NCI-H2196 (cell line): Measurements from ENCODE around the gene TAB3.

ENCODE experiments used
- DNase-seq: peaks from one replicate; lab custom pipeline; 2025; ENCODE audit not compliant: unreplicated experiment; lab: John Stamatoyannopoulos, UW

Gene TAB3

DNA sequence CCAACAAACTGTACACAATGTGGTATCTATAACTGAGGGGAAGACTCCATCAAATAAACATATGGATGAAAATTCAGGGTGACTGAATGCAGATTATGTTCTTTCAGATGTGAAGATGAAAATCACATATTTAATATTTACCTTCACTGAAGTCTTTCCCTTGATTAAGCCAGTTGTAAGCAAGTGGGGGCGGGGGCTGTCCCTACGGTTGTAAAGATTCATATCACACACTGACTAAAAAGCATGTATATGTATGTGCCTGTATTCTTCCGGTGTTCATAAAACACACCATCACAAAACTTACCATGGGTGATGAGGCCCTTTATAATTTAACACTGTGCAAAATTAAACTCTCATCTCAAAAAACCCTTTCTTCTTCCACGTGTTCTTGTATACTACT, 1.3 kb downstream of the TAB3 start:
- no peak for DNase-seq

DNA sequence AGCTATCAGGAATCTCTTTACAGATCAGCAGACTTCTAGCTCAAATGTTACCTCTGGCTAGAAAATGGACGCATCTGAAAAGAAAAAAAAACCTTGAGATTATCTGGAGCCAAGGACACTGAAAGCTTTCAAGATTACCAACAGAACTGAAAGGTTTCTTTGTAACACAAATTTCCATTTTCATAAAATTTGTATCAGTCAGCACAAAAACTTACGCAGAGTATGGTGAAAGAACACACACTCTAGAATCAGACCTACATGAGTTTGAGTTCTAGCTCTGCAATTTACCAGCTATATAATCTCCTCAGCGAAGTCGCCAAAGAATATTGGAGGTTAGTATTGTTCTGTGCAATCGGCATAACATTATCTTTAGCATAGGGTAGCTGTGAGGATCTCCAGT, 1.8 kb downstream of the TAB3 start:
- DNase-seq: no peak

DNA sequence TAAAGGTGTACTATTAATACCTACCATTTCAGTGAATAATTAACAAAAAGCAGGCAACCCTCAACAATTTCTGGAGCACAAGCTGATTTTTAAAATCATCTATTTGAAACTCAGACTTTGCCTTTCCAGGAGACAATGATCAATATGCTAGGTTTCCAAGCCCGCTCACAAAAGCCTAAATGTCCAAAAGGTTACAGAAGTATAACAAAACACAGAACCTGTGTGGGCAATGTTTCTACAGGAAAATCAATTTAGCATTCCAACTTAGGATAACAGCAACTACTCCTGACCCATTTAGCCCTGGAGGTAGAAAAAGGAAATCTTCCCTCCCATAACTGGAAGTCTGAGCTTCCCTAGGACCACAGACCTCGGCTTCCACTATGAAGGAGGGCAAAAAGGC, 3.9 kb downstream of the TAB3 start:
- DNase-seq: no peak

DNA sequence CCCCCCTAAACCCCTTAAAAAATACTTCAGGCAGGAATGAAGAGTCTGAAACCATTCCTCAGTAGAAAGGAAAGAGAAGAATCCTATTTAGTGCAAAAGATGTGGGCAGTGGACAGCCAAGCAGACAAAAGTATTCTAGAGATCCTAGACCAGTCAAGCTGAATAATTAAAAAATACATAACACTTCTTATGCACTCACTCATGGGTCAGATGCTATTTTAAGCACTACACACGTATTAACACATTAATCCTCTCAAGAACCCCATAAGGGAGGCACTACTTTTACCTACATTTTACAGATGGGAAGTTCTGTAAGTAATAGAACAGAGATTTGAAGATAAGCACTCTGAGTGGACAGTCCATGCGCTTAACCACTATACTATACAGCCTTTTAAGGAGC, 5.9 kb downstream of the TAB3 start:
- no peak for DNase-seq

DNA sequence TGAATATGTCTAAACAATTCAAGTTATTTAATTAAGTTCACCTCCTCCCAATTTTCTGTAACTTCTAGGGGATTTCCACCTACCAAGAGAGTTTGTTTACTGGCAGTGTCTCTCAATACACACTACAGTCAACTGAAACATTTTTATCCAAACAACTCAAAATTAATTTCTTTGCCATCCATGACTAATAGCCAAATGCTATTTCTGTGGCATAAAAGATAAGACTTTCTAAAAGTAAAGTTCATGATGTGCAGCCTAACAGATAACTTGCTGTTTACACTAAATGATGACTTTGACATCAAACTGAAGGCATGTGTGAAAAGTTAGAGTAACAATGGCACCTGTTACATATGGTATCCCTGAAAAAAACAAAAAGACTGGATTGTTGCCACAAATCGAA, 7.3 kb downstream of the TAB3 start:
- no peak for DNase-seq

DNA sequence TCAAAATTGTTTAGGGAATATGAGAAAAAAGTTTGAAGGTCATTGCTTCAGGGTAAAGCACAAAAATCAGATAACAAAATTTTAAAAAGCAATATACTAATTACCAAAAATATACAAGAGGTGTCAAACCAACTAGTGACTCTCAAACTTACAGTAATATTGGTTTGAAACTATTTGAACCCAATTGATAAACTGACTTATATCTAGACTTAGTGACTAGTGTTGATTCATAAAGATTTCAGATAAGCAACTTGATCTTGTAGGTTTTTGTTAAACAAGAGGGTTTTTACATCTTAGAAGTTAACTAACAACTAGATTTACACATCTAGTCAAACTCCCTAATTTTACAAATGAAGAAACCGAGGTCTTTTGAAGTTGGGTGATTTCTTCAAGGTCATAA, 7.7 kb downstream of the TAB3 start:
- no peak for DNase-seq

DNA sequence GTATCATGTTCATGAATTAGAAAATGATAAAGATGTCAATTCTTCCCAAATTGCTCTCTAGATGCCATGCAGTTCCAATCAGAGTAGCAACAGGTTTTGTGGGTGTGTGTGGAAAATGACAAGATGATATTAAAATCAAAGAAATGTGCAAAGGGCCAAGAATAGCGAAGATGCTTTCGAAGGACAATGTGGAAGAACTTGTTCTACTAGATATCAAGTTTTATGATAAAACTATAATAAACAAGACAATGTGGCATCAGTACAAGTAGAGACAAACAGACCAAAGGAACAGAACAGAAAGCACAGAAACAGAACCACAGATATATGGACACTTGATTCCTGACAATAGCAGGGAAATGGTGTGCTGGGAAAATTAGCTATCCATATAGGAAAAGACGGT, 9.0 kb downstream of the TAB3 start:
- no peak for DNase-seq

DNA sequence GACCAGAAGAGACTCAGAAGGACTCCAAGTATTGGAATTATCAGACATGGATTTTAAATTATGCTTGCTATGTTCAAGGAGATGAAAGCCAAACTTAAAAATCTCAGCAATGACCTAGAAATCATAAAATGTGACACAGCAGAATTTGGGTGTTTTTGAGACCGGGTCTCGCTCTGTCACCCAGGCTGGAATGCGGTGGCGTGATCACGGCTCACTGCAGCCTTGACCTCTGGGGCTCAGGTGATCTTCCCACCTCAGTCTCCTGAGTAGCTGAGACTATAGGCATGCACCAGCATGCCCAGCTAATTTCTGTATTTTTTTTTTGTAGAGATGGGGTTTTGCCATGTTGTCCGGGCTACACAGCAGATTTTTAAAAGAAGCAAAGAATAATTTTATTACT, 12.7 kb downstream of the TAB3 start:
- no peak for DNase-seq

DNA sequence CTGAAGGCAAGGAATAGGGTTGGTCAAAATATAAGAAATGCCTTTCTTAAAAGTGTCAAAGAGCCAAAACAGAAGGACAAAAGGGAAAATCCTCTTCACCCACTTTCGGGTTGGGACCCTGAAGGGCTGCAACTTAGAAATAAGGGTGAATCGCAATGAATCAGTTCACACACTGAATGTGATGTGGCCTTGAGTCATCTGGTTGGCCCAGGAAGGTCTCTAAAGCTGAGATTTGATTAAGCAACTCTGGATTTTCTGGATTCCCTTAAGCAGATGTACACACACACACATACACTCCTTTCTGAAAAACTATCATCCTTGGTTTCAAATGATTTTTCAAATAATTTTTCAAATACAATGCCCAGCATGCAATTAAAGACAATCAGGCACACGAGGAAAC, 13.1 kb downstream of the TAB3 start:
- DNase-seq: no peak

DNA sequence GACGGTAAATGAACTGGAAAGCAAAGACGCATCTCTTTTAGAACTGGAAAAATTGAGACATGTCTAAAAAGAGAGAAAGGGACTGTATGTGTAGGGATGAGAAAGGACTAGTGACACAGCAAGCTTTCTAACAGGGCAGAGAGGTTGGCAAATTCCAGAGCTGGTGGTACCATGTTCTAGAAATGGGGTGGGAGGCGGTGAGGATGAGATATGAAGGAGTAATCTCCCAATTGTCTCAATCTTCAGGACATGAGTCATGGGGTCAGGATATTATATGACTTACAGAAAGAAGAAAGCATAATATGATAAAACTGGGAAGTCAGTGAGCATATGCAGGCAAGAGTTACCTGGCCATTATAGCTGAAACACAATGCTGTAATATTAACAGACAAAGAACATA, 14.2 kb downstream of the TAB3 start:
- no peak for DNase-seq

DNA sequence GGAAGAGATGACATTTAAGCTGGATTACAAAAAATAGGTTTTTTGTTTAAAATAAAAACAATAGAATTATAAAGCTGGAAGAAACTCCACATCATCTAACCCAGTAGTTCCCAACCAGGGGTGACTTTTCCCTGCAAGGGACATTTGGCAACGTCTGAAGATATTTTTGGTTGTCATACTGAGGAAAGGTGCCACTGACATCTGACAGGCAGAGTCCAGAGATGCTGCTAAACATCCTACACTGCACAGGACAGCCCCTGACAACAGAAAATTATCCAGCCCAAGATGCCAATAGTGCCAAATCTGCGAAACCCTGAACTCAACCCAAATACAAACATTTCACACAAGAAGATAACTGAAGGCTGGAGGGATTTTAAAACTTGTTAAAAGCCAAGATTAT, 18.5 kb downstream of the TAB3 start:
- DNase-seq: no peak

DNA sequence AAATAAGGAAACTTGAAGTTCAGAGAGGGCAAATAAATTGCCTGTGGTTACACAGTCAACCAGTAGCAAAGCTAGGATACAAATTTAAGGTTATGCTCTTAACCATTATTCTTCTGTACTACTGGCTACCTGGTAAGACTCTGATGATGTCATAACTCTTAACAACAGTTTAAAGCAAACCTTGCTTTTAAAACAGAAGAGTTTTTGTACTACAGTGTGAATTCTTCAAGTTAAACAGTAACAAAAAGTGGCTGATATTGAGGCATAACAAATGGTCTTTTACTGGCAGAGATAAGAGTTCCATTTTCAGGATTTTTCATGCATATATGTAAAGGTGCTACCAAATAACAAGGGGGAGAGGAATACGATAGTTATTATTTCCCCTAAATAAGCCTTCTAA, 23.4 kb downstream of the TAB3 start:
- DNase-seq: no peak

DNA sequence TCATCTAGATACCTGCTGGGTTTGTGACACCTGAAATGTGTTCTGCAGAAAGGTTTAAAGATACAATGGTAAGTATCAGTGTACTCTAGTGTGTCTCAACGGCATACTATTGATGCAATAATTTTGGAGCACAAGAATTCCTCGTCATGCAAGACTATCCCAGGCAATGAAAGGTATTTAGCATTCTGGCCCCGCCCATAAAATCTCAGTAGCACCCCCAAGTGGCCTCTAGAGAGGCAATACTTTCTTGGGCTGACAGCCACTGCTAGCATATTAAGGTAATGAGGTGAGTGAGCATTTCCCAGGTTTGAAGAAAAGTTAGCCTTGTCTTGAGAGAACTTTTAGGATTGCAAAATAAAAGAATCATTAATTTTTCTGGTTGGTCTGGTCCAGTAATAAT, 24.0 kb downstream of the TAB3 start:
- DNase-seq: no peak

DNA sequence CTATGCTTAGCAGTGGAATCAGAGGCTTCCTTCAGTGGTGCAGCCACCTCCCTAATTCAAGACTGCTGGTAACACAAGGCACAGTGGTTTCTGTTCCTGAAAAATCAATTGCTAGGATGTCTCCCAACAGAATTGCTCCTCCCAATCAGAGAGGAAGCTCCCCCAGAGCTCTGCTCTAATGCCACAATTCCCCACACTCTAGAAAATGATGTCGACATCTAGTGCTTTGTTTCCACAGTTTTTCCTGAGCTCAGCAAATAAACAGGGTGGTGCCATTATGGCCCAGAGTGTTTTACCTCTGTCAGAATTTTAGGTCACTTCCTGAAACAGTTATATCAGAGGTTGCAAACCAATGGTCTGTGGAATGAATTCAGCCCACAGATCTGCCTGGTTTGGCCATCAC, 24.7 kb downstream of the TAB3 start:
- DNase-seq: no peak

DNA sequence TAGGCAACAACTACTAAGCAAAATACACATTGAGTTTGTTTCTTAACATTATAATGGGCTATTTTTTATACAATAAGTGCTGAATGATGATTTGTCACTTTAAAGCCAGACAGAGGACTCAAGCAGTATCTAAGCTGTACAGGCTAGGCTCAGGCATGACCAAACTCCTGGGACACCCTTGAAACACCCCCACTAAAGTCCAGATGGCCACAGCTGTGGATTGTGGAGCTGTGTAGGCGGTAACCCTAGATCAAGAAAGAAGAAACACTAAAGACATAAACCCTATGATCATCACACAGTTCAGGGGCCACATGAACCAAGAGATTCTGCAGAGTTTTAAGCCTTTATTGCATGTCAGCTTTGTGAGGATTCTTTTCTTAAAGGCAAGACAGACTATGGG, 25.1 kb downstream of the TAB3 start:
- DNase-seq: no peak

DNA sequence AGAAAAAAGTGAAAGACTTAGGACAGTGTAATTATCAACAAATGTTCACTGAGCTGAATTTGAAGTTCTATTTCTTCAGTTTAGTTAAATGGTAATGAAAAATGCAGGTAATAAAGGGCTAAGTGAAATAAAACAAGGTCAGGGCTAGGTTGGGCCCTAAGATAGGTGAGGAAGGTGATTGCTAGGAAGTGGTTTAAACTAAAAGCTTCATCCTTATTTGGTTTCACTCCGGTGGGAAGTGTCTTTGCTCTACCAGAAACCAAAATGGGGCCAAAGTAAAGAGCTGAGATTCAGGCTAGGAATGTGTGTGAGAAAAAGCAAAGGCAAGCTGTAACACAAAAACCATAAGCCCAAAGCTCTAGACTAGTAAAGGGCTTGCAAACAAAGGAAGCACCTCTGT, 31.0 kb downstream of the TAB3 start:
- no peak for DNase-seq

DNA sequence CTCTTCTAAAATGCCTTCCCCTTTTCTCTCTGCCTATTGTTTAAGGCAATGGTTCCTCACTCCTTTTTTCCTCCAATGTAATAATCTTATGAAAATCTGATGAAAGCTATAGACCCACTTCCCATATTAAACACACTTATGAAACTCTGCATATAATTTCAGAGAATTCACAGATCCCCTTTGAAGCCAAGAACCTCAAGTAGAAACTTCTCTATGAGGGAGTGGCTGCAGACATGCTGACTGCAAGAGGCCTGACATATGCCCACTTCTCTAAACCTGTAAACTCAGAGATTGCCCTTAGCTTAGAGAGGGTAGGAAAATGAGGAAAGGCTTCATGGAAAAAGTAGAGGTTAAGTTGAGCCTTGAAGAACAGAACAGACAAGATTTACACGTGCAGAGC, 37.6 kb downstream of the TAB3 start:
- DNase-seq: no peak

DNA sequence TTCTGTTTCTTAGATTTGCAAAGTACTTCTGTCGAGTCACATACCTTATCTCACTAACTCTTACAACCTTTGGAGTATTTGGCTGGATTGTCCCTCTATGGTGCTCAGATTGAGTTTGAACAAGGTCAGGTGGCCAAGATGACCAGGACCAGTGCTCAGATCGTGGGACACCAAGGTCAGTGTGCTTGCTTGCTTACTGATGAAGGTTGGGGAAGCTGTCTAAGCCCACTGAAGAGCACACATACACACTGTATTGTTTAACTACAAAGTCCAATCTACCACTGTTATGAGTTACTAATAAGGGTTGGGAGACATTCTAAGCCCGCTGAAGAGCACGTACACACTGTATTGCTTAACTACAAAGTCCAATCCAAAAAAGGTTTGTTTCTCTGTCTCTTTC, 53.7 kb downstream of the TAB3 start:
- no peak for DNase-seq

DNA sequence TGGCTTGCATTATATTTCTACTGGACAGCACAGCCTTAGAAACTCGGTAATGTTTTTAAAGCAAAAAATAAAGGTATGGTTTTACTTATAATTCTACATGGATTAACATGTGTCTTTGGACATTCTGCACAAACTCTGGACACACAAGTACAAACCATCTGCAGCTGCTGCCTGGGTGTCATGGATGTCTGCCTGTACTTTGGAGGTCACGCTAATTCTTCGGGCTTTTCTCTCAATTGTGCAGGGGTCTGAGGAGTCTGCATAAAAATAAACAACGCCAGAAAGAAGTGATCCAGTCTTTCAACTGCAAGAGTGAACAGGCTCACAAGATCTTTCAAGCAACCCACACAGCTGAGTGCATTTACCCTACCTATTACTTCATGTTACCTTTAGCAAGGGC, 55.2 kb downstream of the TAB3 start:
- no peak for DNase-seq

DNA sequence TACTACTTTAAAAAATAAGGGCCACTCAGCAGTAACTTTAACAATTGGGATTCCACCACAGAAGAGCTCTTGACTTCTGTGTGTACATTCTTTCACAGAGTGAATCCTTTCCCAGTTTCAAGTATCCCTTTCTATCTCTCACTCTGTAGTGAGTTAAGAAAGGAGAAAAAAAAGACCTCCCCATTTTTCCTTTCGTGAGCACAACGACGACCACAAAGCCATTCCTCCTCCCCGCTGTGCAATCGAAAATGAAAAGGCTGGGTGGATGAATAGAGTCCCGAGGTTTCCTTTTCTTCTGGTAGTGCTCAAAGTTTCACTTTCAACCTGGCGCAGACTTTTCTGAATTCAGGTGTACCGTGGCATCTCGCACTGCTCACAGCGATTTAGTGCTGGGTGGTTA, 58.0 kb downstream of the TAB3 start:
- no peak for DNase-seq

DNA sequence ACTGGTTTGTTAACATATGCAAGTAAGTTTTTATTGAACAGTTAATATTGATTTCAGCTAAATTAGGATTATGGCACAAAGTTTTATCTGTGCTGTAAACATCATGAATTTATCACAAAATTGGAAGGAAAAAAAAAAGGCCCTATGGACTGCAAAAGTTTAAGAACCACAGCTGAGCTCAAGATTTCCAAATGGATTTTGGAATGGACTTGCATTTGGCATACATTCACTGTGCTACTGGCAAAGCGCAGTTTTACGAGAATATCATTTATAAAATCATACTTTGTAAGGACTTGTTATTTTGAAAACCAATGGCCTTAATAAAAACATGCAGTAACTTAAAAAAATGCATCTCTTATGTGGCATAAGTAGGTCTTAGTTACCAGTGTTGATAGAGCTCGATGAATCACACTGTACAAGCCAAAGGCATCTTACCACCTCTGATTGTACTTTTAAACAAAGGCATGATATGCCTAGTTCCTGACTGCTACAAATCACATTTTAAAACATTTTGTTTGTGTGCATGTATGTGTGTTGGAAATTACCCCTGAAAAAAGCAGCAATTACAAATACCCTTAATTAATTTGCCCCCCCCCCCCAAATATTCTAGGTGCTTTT, 58.6 kb downstream of the TAB3 start:
- DNase-seq: no peak

DNA sequence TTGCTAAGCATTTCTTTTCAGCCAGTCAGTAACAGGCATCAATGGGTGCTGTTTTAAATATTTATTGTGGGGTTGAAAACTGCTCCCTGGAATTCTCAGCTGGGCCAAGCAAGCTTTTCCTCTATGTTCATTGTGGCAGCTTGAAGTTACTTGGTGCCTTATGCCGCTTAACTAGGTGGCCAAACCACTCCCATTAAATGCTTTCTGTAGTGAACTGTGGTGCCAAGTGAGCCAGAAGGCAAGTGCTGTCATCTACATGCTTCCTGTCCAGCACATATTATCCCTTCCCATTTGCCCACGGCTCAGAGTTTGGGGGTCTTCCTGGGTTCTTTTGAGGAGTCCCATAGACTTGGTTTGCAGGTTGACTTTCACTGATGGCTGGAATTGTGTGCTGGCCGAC, 64.8 kb downstream of the TAB3 start:
- DNase-seq: no peak

DNA sequence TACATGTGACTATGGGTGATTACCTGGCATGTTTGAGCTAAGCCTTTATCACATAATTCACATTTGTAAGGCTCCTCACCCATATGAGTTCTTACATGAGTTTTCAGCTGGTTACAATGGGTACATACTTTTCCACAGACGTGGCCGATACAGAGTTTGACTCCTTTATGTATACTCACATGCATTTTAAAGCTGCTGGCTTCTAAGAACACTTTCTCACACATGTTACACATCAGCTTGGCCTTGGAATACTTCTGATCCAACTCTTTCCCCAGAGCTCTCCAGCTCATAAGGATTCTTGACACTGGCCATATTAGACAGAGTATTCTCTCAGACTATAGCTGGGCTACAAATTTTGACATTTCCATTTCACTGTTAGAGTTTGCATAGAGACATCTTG, 66.3 kb downstream of the TAB3 start:
- no peak for DNase-seq
